Measurements from ENCODE around the gene BUD23. TPM values are rescaled to one million over a fixed set of nuclear protein-coding genes. Genes with fewer than 3 reads are reported as not detected.
"Not testable (repeated sequence)": the region's sequence is repeated elsewhere in the genome, so short reads cannot be mapped to it uniquely, and the experiment has no call there.

BUD23 gene
- total and polyA plus RNA-seq, 2 experiments from 2014 or later, result 63.9 to 170 TPM

DNA sequence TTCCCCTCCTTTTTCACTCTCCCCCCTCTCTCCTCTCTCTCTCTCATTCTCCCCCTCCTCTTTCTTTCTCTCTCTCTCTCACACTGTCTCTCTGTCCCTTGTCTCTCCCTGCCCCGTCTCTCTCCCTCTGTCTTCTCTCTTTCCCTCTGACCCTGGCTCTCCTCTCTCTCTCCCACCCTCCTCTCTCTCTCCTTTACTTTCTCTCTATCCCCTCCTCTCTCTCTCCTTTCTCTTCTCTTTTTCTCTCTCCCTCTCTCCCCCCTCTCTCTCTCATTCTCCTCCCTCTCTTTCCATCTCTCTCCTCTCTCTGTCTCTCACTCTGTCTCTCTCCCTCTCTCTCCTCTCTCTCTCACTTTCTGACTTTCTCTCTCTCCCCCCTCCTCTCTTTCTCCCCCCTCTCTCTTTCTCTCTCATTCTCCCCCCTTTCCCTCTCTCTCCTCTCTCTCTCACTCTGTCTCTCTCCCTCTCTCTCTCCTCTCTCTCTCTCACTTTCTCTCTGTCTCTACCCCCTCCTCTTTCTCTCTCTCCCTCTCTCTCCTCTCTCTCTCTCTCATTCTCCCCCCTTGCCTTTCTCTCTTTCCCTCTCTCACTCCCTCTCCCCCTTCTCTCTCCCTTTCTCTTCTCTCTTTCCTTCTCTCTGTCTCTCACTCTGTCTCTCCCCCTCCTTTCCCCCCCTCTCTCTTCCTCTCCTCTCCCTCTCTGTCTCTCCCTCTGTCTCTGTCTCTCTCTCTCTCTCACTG is 34.6 kb upstream of the BUD23 start:
- H3K9me3 ChIP-seq (ENCODE audit: low read depth), result no peaks in the 10 kb centered on the region
- no peaks in the 10 kb centered on the region for H3K36me3 ChIP-seq
- no peaks in the 10 kb centered on the region for H3K4me1 ChIP-seq (ENCODE audit: low read depth)
- TF ChIP-seq, protein P1, sequence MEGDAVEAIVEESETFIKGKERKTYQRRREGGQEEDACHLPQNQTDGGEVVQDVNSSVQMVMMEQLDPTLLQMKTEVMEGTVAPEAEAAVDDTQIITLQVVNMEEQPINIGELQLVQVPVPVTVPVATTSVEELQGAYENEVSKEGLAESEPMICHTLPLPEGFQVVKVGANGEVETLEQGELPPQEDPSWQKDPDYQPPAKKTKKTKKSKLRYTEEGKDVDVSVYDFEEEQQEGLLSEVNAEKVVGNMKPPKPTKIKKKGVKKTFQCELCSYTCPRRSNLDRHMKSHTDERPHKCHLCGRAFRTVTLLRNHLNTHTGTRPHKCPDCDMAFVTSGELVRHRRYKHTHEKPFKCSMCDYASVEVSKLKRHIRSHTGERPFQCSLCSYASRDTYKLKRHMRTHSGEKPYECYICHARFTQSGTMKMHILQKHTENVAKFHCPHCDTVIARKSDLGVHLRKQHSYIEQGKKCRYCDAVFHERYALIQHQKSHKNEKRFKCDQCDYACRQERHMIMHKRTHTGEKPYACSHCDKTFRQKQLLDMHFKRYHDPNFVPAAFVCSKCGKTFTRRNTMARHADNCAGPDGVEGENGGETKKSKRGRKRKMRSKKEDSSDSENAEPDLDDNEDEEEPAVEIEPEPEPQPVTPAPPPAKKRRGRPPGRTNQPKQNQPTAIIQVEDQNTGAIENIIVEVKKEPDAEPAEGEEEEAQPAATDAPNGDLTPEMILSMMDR (IDR thresholded peaks at IDR 0.05; ENCODE audit: low read depth, low read length), result no peak
- peaks cover 75% of the 10 kb centered on the region for H3K27me3 ChIP-seq
- DNase-seq (ENCODE audit: low read depth in 1 of 2, low spot score in 1 of 2), result no peak
- H3K27ac ChIP-seq, result no peak overlapping the region
- no peak overlapping the region for H3K4me3 ChIP-seq

- no peaks in the 10 kb centered on the region for H3K4me1 ChIP-seq (ENCODE audit: low read depth)
- H3K36me3 ChIP-seq, result no peaks in the 10 kb centered on the region
- H3K9me3 ChIP-seq (ENCODE audit: low read depth), result no peaks in the 10 kb centered on the region
- H3K4me3 ChIP-seq, result no peak overlapping the region
- TF ChIP-seq, protein P1 (IDR thresholded peaks at IDR 0.05; ENCODE audit: low read depth, low read length), result no peak
- no peak overlapping the region for H3K27ac ChIP-seq
- peaks cover 71% of the 10 kb centered on the region for H3K27me3 ChIP-seq
- no peak for DNase-seq (ENCODE audit: low read depth in 1 of 2, low spot score in 1 of 2)
Measured at GRCh38 chr7:73649576-73649975, 33.8 kb upstream of the BUD23 start.

DNA sequence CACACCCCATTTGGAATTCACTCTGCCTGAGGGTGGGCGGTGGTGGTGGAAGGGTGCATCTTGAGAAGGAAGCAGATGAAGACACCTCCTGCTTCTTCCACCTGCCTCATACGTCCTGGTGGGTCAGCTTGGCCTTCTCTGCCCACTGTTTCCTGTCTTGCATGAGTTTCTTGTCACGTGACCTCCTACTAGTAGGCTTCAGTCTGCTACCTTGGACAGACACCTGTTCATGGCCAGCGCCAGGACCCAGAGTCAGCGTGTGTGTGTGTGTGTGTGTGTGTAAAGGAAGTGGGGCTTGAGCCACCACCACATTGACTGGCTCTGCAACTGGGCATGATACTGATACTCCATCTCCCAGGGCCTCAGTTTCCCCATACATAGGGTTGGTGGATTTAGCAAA is 32.9 kb upstream of the BUD23 start:
- Histone ChIP-seq H3K4me3 (no peak overlapping the region), H3K36me3 (no peaks in the 10 kb centered on the region), H3K27me3 (peaks cover 65% of the 10 kb centered on the region), H3K4me1 (ENCODE audit: low read depth) (no peaks in the 10 kb centered on the region), H3K9me3 (ENCODE audit: low read depth) (no peaks in the 10 kb centered on the region), H3K27ac (no peak overlapping the region)
- no peak for DNase-seq (ENCODE audit: low read depth in 1 of 2, low spot score in 1 of 2)
- TF ChIP-seq, protein P1 (IDR thresholded peaks at IDR 0.05; ENCODE audit: low read depth, low read length), result no peak

GRCh38 chr7:73652541-73652949 is 30.9 kb upstream of the BUD23 start:
- no peaks in the 10 kb centered on the region for H3K9me3 ChIP-seq (ENCODE audit: low read depth)
- no peak overlapping the region for H3K4me3 ChIP-seq
- H3K4me1 ChIP-seq (ENCODE audit: low read depth), result no peaks in the 10 kb centered on the region
- no peak for DNase-seq (ENCODE audit: low read depth in 1 of 2, low spot score in 1 of 2)
- H3K27me3 ChIP-seq, result peaks cover 45% of the 10 kb centered on the region
- no peak overlapping the region for H3K27ac ChIP-seq
- no peaks in the 10 kb centered on the region for H3K36me3 ChIP-seq
- TF ChIP-seq, protein P1 (IDR thresholded peaks at IDR 0.05; ENCODE audit: low read depth, low read length), result no peak

- not testable (repeated sequence) for H3K36me3 ChIP-seq; H3K4me3 ChIP-seq; DNase-seq (ENCODE audit: low read depth in 1 of 2, low spot score in 1 of 2); H3K27ac ChIP-seq; H3K4me1 ChIP-seq (ENCODE audit: low read depth); H3K9me3 ChIP-seq (ENCODE audit: low read depth)
- peaks cover 17% of the 10 kb centered on the region for H3K27me3 ChIP-seq
Measured at GRCh38 chr7:73655309-73655708, 28.1 kb upstream of the BUD23 start.

DNA sequence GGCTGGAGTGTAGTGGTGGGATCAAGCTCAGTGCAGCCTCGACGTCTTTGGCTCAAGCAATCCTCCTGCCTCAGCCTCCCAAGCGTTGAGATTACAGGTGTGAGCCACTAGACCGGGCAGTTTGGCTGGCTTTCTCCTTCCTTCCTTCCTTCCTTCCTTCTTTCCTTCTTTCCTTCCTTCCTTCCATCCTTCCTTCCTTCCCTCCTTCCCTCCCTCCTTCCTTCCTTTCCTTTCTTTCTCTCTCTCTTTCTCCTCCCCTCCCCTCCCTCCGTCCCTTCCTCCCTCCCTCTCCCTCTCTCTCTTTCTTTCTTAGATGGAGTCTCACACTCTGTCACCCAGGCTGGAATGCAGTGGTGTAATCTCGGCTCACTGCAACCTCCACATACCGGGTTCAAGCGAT is 23.4 kb upstream of the BUD23 start:
- H3K27ac ChIP-seq, result no peak overlapping the region
- TF ChIP-seq, protein P1 (IDR thresholded peaks at IDR 0.05; ENCODE audit: low read depth, low read length), result no peak
- H3K4me1 ChIP-seq (ENCODE audit: low read depth), result no peaks in the 10 kb centered on the region
- no peaks in the 10 kb centered on the region for H3K27me3 ChIP-seq
- no peaks in the 10 kb centered on the region for H3K9me3 ChIP-seq (ENCODE audit: low read depth)
- no peaks in the 10 kb centered on the region for H3K36me3 ChIP-seq
- H3K4me3 ChIP-seq, result no peak overlapping the region
- DNase-seq (ENCODE audit: low read depth in 1 of 2, low spot score in 1 of 2), result no peak

- not testable (repeated sequence) for H3K9me3 ChIP-seq (ENCODE audit: low read depth); H3K36me3 ChIP-seq; H3K4me1 ChIP-seq (ENCODE audit: low read depth)
Measured at GRCh38 chr7:73660594-73660993, 22.8 kb upstream of the BUD23 start.

More at GRCh38 chr7:73660594-73660993, 22.8 kb upstream of the BUD23 start:
- DNase-seq (ENCODE audit: low read depth in 1 of 2, low spot score in 1 of 2); H3K27me3 ChIP-seq; H3K27ac ChIP-seq; H3K4me3 ChIP-seq: not testable (repeated sequence)

All from cardiac muscle cell (in vitro differentiated cells and primary cell).